NCI-H510A (cell line): ENCODE measurements around the gene GRIK4.
"Not testable (repeated sequence)": the region's sequence is repeated elsewhere in the genome, so short reads cannot be mapped to it uniquely, and the experiment has no call there.

ENCODE experiments used
- DNase-seq: peaks from one replicate; lab custom pipeline; 2025; lab: John Stamatoyannopoulos, UW

GRIK4 gene

GRCh38 chr11:120781486-120782120 is 270.1 kb downstream of the GRIK4 start:
- no peak for DNase-seq

GRCh38 chr11:120784566-120785251 is 273.2 kb downstream of the GRIK4 start:
- DNase-seq, result no peak

GRCh38 chr11:120785576-120785975 is 274.0 kb downstream of the GRIK4 start:
- DNase-seq, result no peak

- DNase-seq, result no peak
Observed at GRCh38 chr11:120786206-120786735, 274.7 kb downstream of the GRIK4 start.

- DNase-seq, result not testable (repeated sequence)
Observed at GRCh38 chr11:120787224-120787623, 275.7 kb downstream of the GRIK4 start.

GRCh38 chr11:120789391-120789790 is 277.8 kb downstream of the GRIK4 start:
- no peak for DNase-seq

GRCh38 chr11:120792306-120792705 is 280.8 kb downstream of the GRIK4 start:
- no peak for DNase-seq

GRCh38 chr11:120793150-120793549 is 281.6 kb downstream of the GRIK4 start:
- no peak for DNase-seq

GRCh38 chr11:120793806-120794479 is 282.4 kb downstream of the GRIK4 start:
- no peak for DNase-seq

- DNase-seq, result no peak
Observed at GRCh38 chr11:120794748-120795147, 283.2 kb downstream of the GRIK4 start.

GRCh38 chr11:120795185-120795584 is 283.6 kb downstream of the GRIK4 start:
- no peak for DNase-seq

GRCh38 chr11:120797143-120797542 is 285.6 kb downstream of the GRIK4 start:
- DNase-seq, result no peak

GRCh38 chr11:120798854-120799253 is 287.3 kb downstream of the GRIK4 start:
- DNase-seq, result no peak

GRCh38 chr11:120800206-120800605 is 288.7 kb downstream of the GRIK4 start:
- DNase-seq, result no peak

- DNase-seq, result no peak
Observed at GRCh38 chr11:120801801-120802689, 290.5 kb downstream of the GRIK4 start.

- no peak for DNase-seq
Observed at GRCh38 chr11:120805960-120806555, 294.5 kb downstream of the GRIK4 start.

- no peak for DNase-seq
Observed at GRCh38 chr11:120807414-120808150, 296.0 kb downstream of the GRIK4 start.

GRCh38 chr11:120808616-120809050 is 297.1 kb downstream of the GRIK4 start:
- DNase-seq, result no peak

- no peak for DNase-seq
Observed at GRCh38 chr11:120810251-120810650, 298.7 kb downstream of the GRIK4 start.

GRCh38 chr11:120811199-120811598 is 299.7 kb downstream of the GRIK4 start:
- no peak for DNase-seq

GRCh38 chr11:120811731-120812130 is 300.2 kb downstream of the GRIK4 start:
- no peak for DNase-seq
